ENCODE measurements around the gene MB. TPM values are rescaled to one million over a fixed set of nuclear protein-coding genes. Genes with fewer than 3 reads are reported as not detected.

The MB gene
- total RNA-seq, 4 donors from 2014 or later = 7,153 to 19,373 (median 11,028) TPM

GRCh38 chr22:35601013-35601580, 16.0 kb downstream of the MB start:
- H3K27me3 ChIP-seq = no peaks in the 10 kb centered on the region
- intact Hi-C loops (cut with DNase I; ENCODE audit: low total_unique reads) (no loop called here), in situ Hi-C loops (cut with MboI; ENCODE audit: low sequenced_read_pairs in 4 of 4) (no loop called here)
- peak overlapping the region; percentile 92 to 97 (median 97) for H3K27ac ChIP-seq
- H3K9me3 ChIP-seq = no peaks in the 10 kb centered on the region
- H3K4me1 ChIP-seq = peaks cover 42 to 47% of the 10 kb centered on the region in 2 donors
- DNase-seq (peak in 1 of 2 donors; percentile 8), ATAC-seq (no peak)
- TF ChIP-seq POLR2A (IDR thresholded peaks at IDR 0.05) = no peak
- TF ChIP-seq CTCF (IDR thresholded peaks at IDR 0.05 in 4 of 5, conservative IDR thresholded peaks at IDR 0.05 in 1 of 5) = no peak
- H3K4me3 ChIP-seq = no peak overlapping the region
- no peaks in the 10 kb centered on the region for H3K36me3 ChIP-seq

- ATAC-seq = no peak
- in situ Hi-C loops (cut with MboI; ENCODE audit: low sequenced_read_pairs in 4 of 4) = no loop called here
- Histone ChIP-seq H3K4me3 (no peak overlapping the region), H3K9me3 (no peaks in the 10 kb centered on the region), H3K4me1 (peaks cover 36 to 48% of the 10 kb centered on the region in 2 donors), H3K27ac (peak overlapping the region; percentile 90 to 99 (median 96)), H3K27me3 (no peaks in the 10 kb centered on the region), H3K36me3 (no peaks in the 10 kb centered on the region)
- TF ChIP-seq CTCF (IDR thresholded peaks at IDR 0.05 in 4 of 5, conservative IDR thresholded peaks at IDR 0.05 in 1 of 5) (no peak), POLR2A (IDR thresholded peaks at IDR 0.05) (no peak)
- peak in 1 of 2 donors; percentile 23 for DNase-seq
- intact Hi-C loops (cut with DNase I; ENCODE audit: low total_unique reads) = no loop called here
Observed at GRCh38 chr22:35600476-35600875, 16.7 kb downstream of the MB start.

- Histone ChIP-seq H3K4me1 (peaks cover 43 to 54% of the 10 kb centered on the region in 2 donors), H3K27me3 (no peaks in the 10 kb centered on the region), H3K36me3 (no peaks in the 10 kb centered on the region), H3K9me3 (no peaks in the 10 kb centered on the region), H3K27ac (peak overlapping the region; percentile 90 to 99 (median 96)), H3K4me3 (no peak overlapping the region)
- in situ Hi-C loops (cut with MboI; ENCODE audit: low sequenced_read_pairs in 4 of 4) = loop anchor here in 2 of 4 donors (25.0 kb wide), 1 partner anchor 262 kb away; no protein-coding TSS in a partner anchor
- peak in 1 of 2 donors; percentile 13 for DNase-seq
- intact Hi-C loops (cut with DNase I; ENCODE audit: low total_unique reads) = no loop called here
- TF ChIP-seq CTCF (IDR thresholded peaks at IDR 0.05 in 4 of 5, conservative IDR thresholded peaks at IDR 0.05 in 1 of 5) (no peak), POLR2A (IDR thresholded peaks at IDR 0.05) (no peak)
- ATAC-seq = no peak
Observed at GRCh38 chr22:35599364-35599763, 17.8 kb downstream of the MB start.

GRCh38 chr22:35598396-35598710, 18.8 kb downstream of the MB start:
- Histone ChIP-seq H3K36me3 (no peaks in the 10 kb centered on the region), H3K4me3 (no peak overlapping the region), H3K27me3 (no peaks in the 10 kb centered on the region), H3K27ac (peak overlapping the region; percentile 90 to 99 (median 96)), H3K9me3 (no peaks in the 10 kb centered on the region), H3K4me1 (peaks cover 52 to 62% of the 10 kb centered on the region in 2 donors)
- DNase-seq (peak in 1 of 2 donors; percentile 37), ATAC-seq (no peak)
- TF ChIP-seq POLR2A (IDR thresholded peaks at IDR 0.05) (no peak), CTCF (IDR thresholded peaks at IDR 0.05 in 4 of 5, conservative IDR thresholded peaks at IDR 0.05 in 1 of 5) (no peak)
- intact Hi-C loops (cut with DNase I; ENCODE audit: low total_unique reads) = no loop called here
- in situ Hi-C loops (cut with MboI; ENCODE audit: low sequenced_read_pairs in 4 of 4) = loop anchor here in 2 of 4 donors (25.0 kb wide), 1 partner anchor 261 kb away; no protein-coding TSS in a partner anchor
